ENCODE data around the gene CRTC2. TPM values are rescaled to one million over a fixed set of nuclear protein-coding genes. Genes with fewer than 3 reads are reported as not detected.

The CRTC2 gene
- total and polyA plus RNA-seq, 7 donors, result 17.0 to 54.6 (median 31.3) TPM

GRCh38 chr1:153928245-153928644 is 30.2 kb downstream of the CRTC2 start:
- intact Hi-C loops (cut with DNase I), result no loop called here
- H3K27ac ChIP-seq, result no peak overlapping the region
- H3K36me3 ChIP-seq (ENCODE audit: insufficient read depth in 1 of 2, low read depth in 1 of 2), result peaks cover 10 to 45% of the 10 kb centered on the region in 2 donors
- DNase-seq, result no peak
- H3K4me3 ChIP-seq, result no peak overlapping the region
- H3K4me1 ChIP-seq, result no peaks in the 10 kb centered on the region
- no peaks in the 10 kb centered on the region for H3K9me3 ChIP-seq
- no peaks in the 10 kb centered on the region for H3K27me3 ChIP-seq (ENCODE audit: insufficient read depth in 3 of 3, low read length in 2 of 3)
- no peak for TF ChIP-seq CTCF (IDR thresholded peaks at IDR 0.05)
- 74 to 92% (median 77%) methylated on average over 1 of the region's 1 CpG for WGBS, 3 donors
- no peak for ATAC-seq

- WGBS, 3 donors, result 65 to 87% (median 83%) methylated on average over 4 of the region's 4 CpGs
These were observed 32.0 kb downstream of the CRTC2 start for GRCh38 chr1:153926405-153926804.

GRCh38 chr1:153922972-153923925 is 35.2 kb downstream of the CRTC2 start, which contains the start of gene GATAD2B:
GATAD2B (minus strand) TSS chr1:153922972; CDS start chr1:153828347, 94,625 bp downstream.
- peak within 1 kb of the TSS; percentile 72 for H3K4me3 ChIP-seq
- intact Hi-C loops (cut with DNase I), result loop anchor here (5.0 kb wide), 3 partner anchors 41 to 126 kb away; no protein-coding TSS in a partner anchor
- H3K36me3 ChIP-seq (ENCODE audit: insufficient read depth in 1 of 2, low read depth in 1 of 2), result no peaks in the 10 kb centered on the region
- peaks cover 29% of the 10 kb centered on the region for H3K4me1 ChIP-seq
- no peaks in the 10 kb centered on the region for H3K9me3 ChIP-seq
- TF ChIP-seq CTCF (IDR thresholded peaks at IDR 0.05), result no peak
- WGBS, 3 donors, result 0 to 1% (median 1%) methylated on average over 51 to 53 of the region's 53 CpGs
- peak; percentile 99 to 100 for DNase-seq
- no peaks in the 10 kb centered on the region for H3K27me3 ChIP-seq (ENCODE audit: insufficient read depth in 3 of 3, low read length in 2 of 3)
- peak; percentile 95 to 98 (median 96) for ATAC-seq
- H3K27ac ChIP-seq, result peak within 1 kb of the TSS; percentile 92

More at GRCh38 chr1:153926405-153926804, 32.0 kb downstream of the CRTC2 start:
- no peak overlapping the region for H3K4me3 ChIP-seq
- H3K27ac ChIP-seq, result no peak overlapping the region
- H3K27me3 ChIP-seq (ENCODE audit: insufficient read depth in 3 of 3, low read length in 2 of 3), result no peaks in the 10 kb centered on the region
- no peak for TF ChIP-seq CTCF (IDR thresholded peaks at IDR 0.05)
- peaks cover 4 to 27% of the 10 kb centered on the region in 2 donors for H3K36me3 ChIP-seq (ENCODE audit: insufficient read depth in 1 of 2, low read depth in 1 of 2)
- no peaks in the 10 kb centered on the region for H3K9me3 ChIP-seq
- ATAC-seq (no peak), DNase-seq (no peak)
- intact Hi-C loops (cut with DNase I), result no loop called here
- peaks cover 3% of the 10 kb centered on the region for H3K4me1 ChIP-seq

GRCh38 chr1:153922076-153922971 is 36.1 kb downstream of the CRTC2 start:
- ATAC-seq (peak; percentile 40 to 50 (median 46)), DNase-seq (peak; percentile 56 to 72)
- TF ChIP-seq CTCF (IDR thresholded peaks at IDR 0.05), result no peak
- H3K27ac ChIP-seq, result peak overlapping the region; percentile 92
- peak overlapping the region; percentile 72 for H3K4me3 ChIP-seq
- WGBS, 3 donors, result 1% methylated on average over 33 to 85 of the region's 86 CpGs
- no peaks in the 10 kb centered on the region for H3K36me3 ChIP-seq (ENCODE audit: insufficient read depth in 1 of 2, low read depth in 1 of 2)
- H3K4me1 ChIP-seq, result peaks cover 35% of the 10 kb centered on the region
- no peaks in the 10 kb centered on the region for H3K9me3 ChIP-seq
- intact Hi-C loops (cut with DNase I), result loop anchor here (5.0 kb wide), 3 partner anchors 40 to 125 kb away; no protein-coding TSS in a partner anchor
- H3K27me3 ChIP-seq (ENCODE audit: insufficient read depth in 3 of 3, low read length in 2 of 3), result no peaks in the 10 kb centered on the region

Data from psoas muscle (tissue), 8 donors.